ENCODE data around the gene EHBP1L1.

Gene EHBP1L1

GRCh38 chr11:65546217-65546958 is 29.5 kb upstream of the EHBP1L1 start:
- no peak for DNase-seq (ENCODE audit: low read depth)

- no peak for DNase-seq (ENCODE audit: low read depth)
These were observed 28.3 kb upstream of the EHBP1L1 start for GRCh38 chr11:65547446-65548125.

- DNase-seq (ENCODE audit: low read depth) = no peak
These were observed 27.5 kb upstream of the EHBP1L1 start for GRCh38 chr11:65548395-65548794.

- no peak for DNase-seq (ENCODE audit: low read depth)
These were observed 26.8 kb upstream of the EHBP1L1 start for GRCh38 chr11:65549096-65549495.

GRCh38 chr11:65551572-65552387 is 24.1 kb upstream of the EHBP1L1 start:
- no peak for DNase-seq (ENCODE audit: low read depth)

GRCh38 chr11:65552388-65552951 is 23.4 kb upstream of the EHBP1L1 start:
- no peak for DNase-seq (ENCODE audit: low read depth)

- DNase-seq (ENCODE audit: low read depth) = no peak
These were observed 22.4 kb upstream of the EHBP1L1 start for GRCh38 chr11:65553301-65554001.

- DNase-seq (ENCODE audit: low read depth) = no peak
These were observed 21.6 kb upstream of the EHBP1L1 start for GRCh38 chr11:65554057-65554818.

GRCh38 chr11:65554842-65555430 is 20.9 kb upstream of the EHBP1L1 start:
- DNase-seq (ENCODE audit: low read depth) = no peak

- peak; percentile 83 for DNase-seq (ENCODE audit: low read depth)
These were observed 20.1 kb upstream of the EHBP1L1 start for GRCh38 chr11:65555693-65556231.

- DNase-seq (ENCODE audit: low read depth) = no peak
These were observed 19.2 kb upstream of the EHBP1L1 start for GRCh38 chr11:65556470-65557279.

- no peak for DNase-seq (ENCODE audit: low read depth)
These were observed 18.4 kb upstream of the EHBP1L1 start for GRCh38 chr11:65557280-65558001.

- no peak for DNase-seq (ENCODE audit: low read depth)
These were observed 17.6 kb upstream of the EHBP1L1 start, which contains the start of gene LTBP3 for GRCh38 chr11:65558002-65558929. LTBP3 (minus strand) TSS chr11:65558359; CDS start chr11:65557959, 400 bp downstream.

- DNase-seq (ENCODE audit: low read depth) = no peak
These were observed 16.8 kb upstream of the EHBP1L1 start for GRCh38 chr11:65558930-65559509.

GRCh38 chr11:65559535-65559934 is 16.3 kb upstream of the EHBP1L1 start:
- DNase-seq (ENCODE audit: low read depth) = no peak

- DNase-seq (ENCODE audit: low read depth) = no peak
These were observed 15.8 kb upstream of the EHBP1L1 start for GRCh38 chr11:65559951-65560537.
